Right cardiac atrium (tissue), 5 donors: ENCODE results near the gene FBXO42. TPM values are rescaled to one million over a fixed set of nuclear protein-coding genes. Genes with fewer than 3 reads are reported as not detected.

Source experiments
- ATAC-seq, 2 donors: fragments of 200-7000 bp; cut with Tn5 transposase; one replicate each; pipeline versions ENCODE4 v1.8.0 to v1.9.1; 2020; ENCODE audit warnings: moderate library complexity in 2 of 2, mild to moderate bottlenecking in 1 of 2
- DNase-seq, 3 donors: peaks; one replicate each; pipeline ENCODE4 v3.0.0-alpha.2; 2020
- H3K27ac ChIP-seq: one replicate; pipeline ENCODE4 v1.5.1; 2013; ENCODE audit warnings: mild to moderate bottlenecking, low read length, control low read depth, moderate library complexity
- H3K27me3 ChIP-seq: one replicate; pipeline ENCODE4 v1.6.1; 2013; ENCODE audit not compliant: control insufficient read depth, insufficient read depth
- H3K4me1 ChIP-seq: one replicate; pipeline ENCODE4 v1.6.1; 2013; ENCODE audit warnings: low read length; ENCODE audit not compliant: control insufficient read depth, insufficient read depth
- H3K4me3 ChIP-seq: one replicate; pipeline ENCODE4 v1.5.1; 2013; ENCODE audit warnings: low read length, control low read depth
- H3K9me3 ChIP-seq: one replicate; pipeline ENCODE4 v1.6.1; 2013; ENCODE audit warnings: low read length; ENCODE audit not compliant: control insufficient read depth
- WGBS: extraction: QIAGEN DNeasy Blood & Tissue Kit; methylation state at CpG from one replicate; pipeline ENCODE4 v1.1.7; 2013; 5-methylcytosine and 5-hydroxymethylcytosine counted together
- intact Hi-C, 4 donors: fragments of 100-400 bp; cut with DNase I; formaldehyde crosslinking; loops; one replicate each; pipeline versions ENCODE4 v1.11.0 to v1.14.0; 2022 to 2023
- polyA plus RNA-seq: library from polyadenylated mRNA; stranded (reverse); fragments of 200-250 nt; gene quantifications from one replicate; pipeline ENCODE4 v1.2.3, GENCODE V29; 2013
- total RNA-seq, 4 donors: library from RNA; stranded (reverse); fragmentation: NEBNext Ultra II Directional; extraction: Animal tissue kit (Norgen Biotek cat#: 25700); gene quantifications; one replicate each; pipeline ENCODE4 v1.2.1, GENCODE V29; 2021
- donor health status: healthy with polysubstance abuse.
- donor health status: DM: no; HTN: yes; CAD: no.
- donor health status: DM: no; HTN: no; CAD: no.
- donor health status: DM: no; HTN: yes; CAD: no; lungs with severe emphysema.
- donor health status: DM: yes; HTN: yes; CAD: no.

The FBXO42 gene
- total and polyA plus RNA-seq, 5 donors, result 15.7 to 18.1 (median 16.5) TPM

- Histone ChIP-seq H3K4me3 (no peak overlapping the region), H3K27ac (no peak overlapping the region), H3K27me3 (no peaks in the 10 kb centered on the region), H3K4me1 (peaks cover 2% of the 10 kb centered on the region), H3K9me3 (no peaks in the 10 kb centered on the region)
- 80% methylated on average over 24 of the region's 24 CpGs for WGBS
- ATAC-seq (no peak), DNase-seq (peak in 2 of 3 donors; percentile 53 to 61)
- intact Hi-C loops, result no loop called here
These were observed 149.7 kb downstream of the FBXO42 start for GRCh38 chr1:16202281-16203210.

GRCh38 chr1:16199700-16200099, 152.6 kb downstream of the FBXO42 start:
- peak in 1 of 3 donors; percentile 25 for DNase-seq
- Histone ChIP-seq H3K27ac (no peak overlapping the region), H3K27me3 (no peaks in the 10 kb centered on the region), H3K9me3 (no peaks in the 10 kb centered on the region), H3K4me3 (no peak overlapping the region), H3K4me1 (no peaks in the 10 kb centered on the region)
- WGBS, result 94% methylated on average over 4 of the region's 4 CpGs
- intact Hi-C loops, result no loop called here
- ATAC-seq, result no peak

- WGBS, result 68% methylated on average over 1 of the region's 1 CpG
These were observed 153.2 kb downstream of the FBXO42 start for GRCh38 chr1:16199157-16199501.

GRCh38 chr1:16198444-16199156, 153.7 kb downstream of the FBXO42 start:
- intact Hi-C loops, result no loop called here
- H3K4me1 ChIP-seq, result no peaks in the 10 kb centered on the region
- no peaks in the 10 kb centered on the region for H3K9me3 ChIP-seq
- DNase-seq, result peak in 2 of 3 donors; percentile 32 to 43
- WGBS, result 89% methylated on average over 8 of the region's 8 CpGs
- H3K4me3 ChIP-seq, result no peak overlapping the region
- no peak for ATAC-seq
- no peak overlapping the region for H3K27ac ChIP-seq
- H3K27me3 ChIP-seq, result no peaks in the 10 kb centered on the region

More at GRCh38 chr1:16199157-16199501, 153.2 kb downstream of the FBXO42 start:
- DNase-seq, result peak in 2 of 3 donors; percentile 16 to 30
- no peak for ATAC-seq
- H3K27ac ChIP-seq, result no peak overlapping the region
- H3K9me3 ChIP-seq, result no peaks in the 10 kb centered on the region
- H3K4me1 ChIP-seq, result no peaks in the 10 kb centered on the region
- no peaks in the 10 kb centered on the region for H3K27me3 ChIP-seq
- intact Hi-C loops, result no loop called here
- no peak overlapping the region for H3K4me3 ChIP-seq

GRCh38 chr1:16196874-16197273, 155.4 kb downstream of the FBXO42 start:
- H3K9me3 ChIP-seq, result no peaks in the 10 kb centered on the region
- H3K4me3 ChIP-seq, result no peak overlapping the region
- ATAC-seq, result no peak
- intact Hi-C loops, result no loop called here
- no peaks in the 10 kb centered on the region for H3K4me1 ChIP-seq
- H3K27ac ChIP-seq, result no peak overlapping the region
- peak in 1 of 3 donors; percentile 18 for DNase-seq
- 64% methylated on average over 3 of the region's 3 CpGs for WGBS
- no peaks in the 10 kb centered on the region for H3K27me3 ChIP-seq

Other genes starting within 250 kb of the FBXO42 start
- gene EPHA2, start 196.4 kb downstream of the FBXO42 start, total RNA-seq, result 10 to 100 TPM in 2 of 4 donors, 1 to 10 TPM in 2; 6.4 to 15.7 (median 9.8) TPM
- 8.6 TPM for gene EPHA2, start 196.4 kb downstream of the FBXO42 start, polyA plus RNA-seq
- gene ARHGEF19, start 139.8 kb downstream of the FBXO42 start, total RNA-seq, result 1 to 10 TPM; 2.2 to 4.3 (median 3.2) TPM
- 2.7 TPM for gene ARHGEF19, start 139.8 kb downstream of the FBXO42 start, polyA plus RNA-seq
- 10 to 100 TPM in 1 of 4 donors, 1 to 10 TPM in 3; 4.0 to 11.9 (median 5.0) TPM for gene CPLANE2, start 115.3 kb downstream of the FBXO42 start, total RNA-seq
- 9.3 TPM for gene CPLANE2, start 115.3 kb downstream of the FBXO42 start, polyA plus RNA-seq
- 100 to 1,000 TPM; 106 to 132 (median 109) TPM for gene SZRD1, start 14.8 kb upstream of the FBXO42 start, total RNA-seq
- gene SZRD1, start 14.8 kb upstream of the FBXO42 start, polyA plus RNA-seq, result 70.7 TPM
- not detected for gene SPATA21, start 84.9 kb upstream of the FBXO42 start, total RNA-seq
- gene SPATA21, start 84.9 kb upstream of the FBXO42 start, polyA plus RNA-seq, result 0.23 TPM
- gene NECAP2, start 88.2 kb upstream of the FBXO42 start, total RNA-seq, result 10 to 100 TPM; 14.1 to 19.0 (median 18.1) TPM
- gene NECAP2, start 88.2 kb upstream of the FBXO42 start, polyA plus RNA-seq, result 14.6 TPM
- gene RNU1-1, start 161.8 kb upstream of the FBXO42 start, total RNA-seq, result 1,000 to 10,000 TPM; 3,675 to 8,578 (median 7,073) TPM
- gene RNU1-1, start 161.8 kb upstream of the FBXO42 start, polyA plus RNA-seq, result not detected